HG03135 (cell line): ENCODE results near the gene MLLT3.

Experiments
- ATAC-seq: cut with Tn5 transposase; IDR thresholded peaks from one replicate; pipeline ENCODE4 v1.9.1; 2021; ENCODE audit warnings: mild to moderate bottlenecking, moderate library complexity; ENCODE audit not compliant: unreplicated experiment

Gene MLLT3

GRCh38 chr9:20480249-20480648 lies 142.1 kb downstream of the MLLT3 start:
- peak; percentile 8 for ATAC-seq

GRCh38 chr9:20479419-20480155 lies 142.7 kb downstream of the MLLT3 start:
- peak; percentile 79 for ATAC-seq

- no peak for ATAC-seq
Observed at GRCh38 chr9:20478786-20479185, 143.5 kb downstream of the MLLT3 start.

- no peak for ATAC-seq
Observed at GRCh38 chr9:20477940-20478620, 144.2 kb downstream of the MLLT3 start.

GRCh38 chr9:20476912-20477521 lies 145.3 kb downstream of the MLLT3 start:
- no peak for ATAC-seq

- no peak for ATAC-seq
Observed at GRCh38 chr9:20474496-20474895, 147.8 kb downstream of the MLLT3 start.

- no peak for ATAC-seq
Observed at GRCh38 chr9:20473515-20474013, 148.7 kb downstream of the MLLT3 start.

GRCh38 chr9:20472342-20473045 lies 149.8 kb downstream of the MLLT3 start:
- ATAC-seq = no peak

GRCh38 chr9:20466328-20467008 lies 155.8 kb downstream of the MLLT3 start:
- ATAC-seq = no peak

GRCh38 chr9:20464242-20464641 lies 158.1 kb downstream of the MLLT3 start:
- ATAC-seq = no peak

- no peak for ATAC-seq
Observed at GRCh38 chr9:20463823-20464222, 158.5 kb downstream of the MLLT3 start.

GRCh38 chr9:20462410-20462809 lies 159.9 kb downstream of the MLLT3 start:
- no peak for ATAC-seq

- ATAC-seq = no peak
Observed at GRCh38 chr9:20447291-20447690, 175.0 kb downstream of the MLLT3 start.

- no peak for ATAC-seq
Observed at GRCh38 chr9:20446248-20446647, 176.1 kb downstream of the MLLT3 start.

- ATAC-seq = no peak
Observed at GRCh38 chr9:20442461-20443319, 179.6 kb downstream of the MLLT3 start.

- ATAC-seq = no peak
Observed at GRCh38 chr9:20441711-20442423, 180.4 kb downstream of the MLLT3 start.

- ATAC-seq = no peak
Observed at GRCh38 chr9:20441166-20441565, 181.1 kb downstream of the MLLT3 start.

GRCh38 chr9:20437476-20437875 lies 184.8 kb downstream of the MLLT3 start:
- no peak for ATAC-seq
